Peyer's patch (tissue), 4 donors: ENCODE measurements around the gene SLC7A7. TPM values are rescaled to one million over a fixed set of nuclear protein-coding genes. Genes with fewer than 3 reads are reported as not detected.

Experiments
- DNase-seq, 3 donors: peaks; one replicate each; pipeline ENCODE4 v3.0.0-alpha.2; 2017 to 2019
- H3K27ac ChIP-seq, 4 donors: fragments of 200-600 bp; sonication (generic); one replicate each; pipeline ENCODE4 v1.5.1; 2016 to 2019
- H3K27me3 ChIP-seq, 2 donors: fragments of 200-600 bp; sonication (generic); one replicate each; pipeline ENCODE4 v1.5.1; 2019
- H3K36me3 ChIP-seq, 3 donors: fragments of 200-600 bp; sonication (generic); one replicate each; pipeline ENCODE4 v1.5.1; 2016 to 2019
- H3K4me1 ChIP-seq, 4 donors: fragments of 200-600 bp; sonication (generic); one replicate each; pipeline ENCODE4 v1.5.1; 2016 to 2019
- H3K4me3 ChIP-seq, 4 donors: fragments of 200-600 bp; sonication (generic); 1 replicate in 3 of 4; 2 replicates in 1 of 4; pipeline ENCODE4 v1.5.1; 2016 to 2019; ENCODE audit warnings: mild to moderate bottlenecking in 1 of 4
- H3K9me3 ChIP-seq, 4 donors: fragments of 200-600 bp; sonication (generic); one replicate each; pipeline ENCODE4 v1.5.1; 2016 to 2019; ENCODE audit warnings: mild to moderate bottlenecking in 1 of 4
- POLR2A ChIP-seq, 2 donors: fragments of 450-650 bp; IDR thresholded peaks; one replicate each; pipeline ENCODE4 v1.5.1; 2017; ENCODE audit warnings: antibody characterized with exemption in 2 of 2, mild to moderate bottlenecking in 2 of 2, moderate library complexity in 2 of 2
- total RNA-seq, 4 donors: library from RNA; depleted of rRNA; stranded (reverse); fragments of >200 nt; gene quantifications; one replicate each; pipeline ENCODE4 v1.1.0, GENCODE V29; 2016
- TF ChIP-seq, protein P1 (sequence below), 6 experiments: fragments of 450-650 bp in 4 of 6; fragments of 200-600 bp in 2 of 6; sonication (generic) in 1 of 6; IDR thresholded peaks; one replicate each; pipeline ENCODE4 v1.5.1; 2017 to 2019; ENCODE audit warnings: antibody characterized with exemption in 6 of 6, mild to moderate bottlenecking in 3 of 6, moderate library complexity in 1 of 6

SLC7A7 gene
- total RNA-seq, 4 donors from 2014 or later, result 30.5 to 787 (median 367) TPM

GRCh38 chr14:22801716-22802115 is 13.5 kb downstream of the SLC7A7 start:
- Histone ChIP-seq H3K27me3 (no peaks in the 10 kb centered on the region), H3K36me3 (no peaks in the 10 kb centered on the region), H3K4me3 (no peak overlapping the region), H3K9me3 (no peaks in the 10 kb centered on the region), H3K4me1 (no peaks in the 10 kb centered on the region), H3K27ac (no peak overlapping the region)
- no peak for DNase-seq
- TF ChIP-seq, protein P1, sequence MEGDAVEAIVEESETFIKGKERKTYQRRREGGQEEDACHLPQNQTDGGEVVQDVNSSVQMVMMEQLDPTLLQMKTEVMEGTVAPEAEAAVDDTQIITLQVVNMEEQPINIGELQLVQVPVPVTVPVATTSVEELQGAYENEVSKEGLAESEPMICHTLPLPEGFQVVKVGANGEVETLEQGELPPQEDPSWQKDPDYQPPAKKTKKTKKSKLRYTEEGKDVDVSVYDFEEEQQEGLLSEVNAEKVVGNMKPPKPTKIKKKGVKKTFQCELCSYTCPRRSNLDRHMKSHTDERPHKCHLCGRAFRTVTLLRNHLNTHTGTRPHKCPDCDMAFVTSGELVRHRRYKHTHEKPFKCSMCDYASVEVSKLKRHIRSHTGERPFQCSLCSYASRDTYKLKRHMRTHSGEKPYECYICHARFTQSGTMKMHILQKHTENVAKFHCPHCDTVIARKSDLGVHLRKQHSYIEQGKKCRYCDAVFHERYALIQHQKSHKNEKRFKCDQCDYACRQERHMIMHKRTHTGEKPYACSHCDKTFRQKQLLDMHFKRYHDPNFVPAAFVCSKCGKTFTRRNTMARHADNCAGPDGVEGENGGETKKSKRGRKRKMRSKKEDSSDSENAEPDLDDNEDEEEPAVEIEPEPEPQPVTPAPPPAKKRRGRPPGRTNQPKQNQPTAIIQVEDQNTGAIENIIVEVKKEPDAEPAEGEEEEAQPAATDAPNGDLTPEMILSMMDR (IDR thresholded peaks at IDR 0.05), result no peak
- TF ChIP-seq POLR2A (IDR thresholded peaks at IDR 0.05), result no peak

DNA sequence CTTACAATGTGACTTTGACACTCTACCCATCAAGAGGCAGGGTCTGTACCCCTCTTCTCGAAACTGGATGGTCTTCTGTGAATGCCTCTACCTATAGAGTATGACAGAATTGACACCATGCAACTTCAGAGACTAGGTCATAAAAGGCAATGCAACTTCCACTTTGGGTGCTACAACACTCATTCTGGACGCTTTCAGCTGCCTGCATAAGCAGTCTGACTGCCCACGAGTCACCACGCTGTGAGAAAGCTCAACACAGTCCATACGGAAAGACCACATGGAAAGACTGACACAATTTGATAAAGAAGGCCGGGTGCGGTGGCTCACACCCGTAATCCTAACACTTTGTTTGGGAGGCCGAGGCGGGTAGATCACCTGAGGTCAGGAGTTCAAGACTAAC is 14.9 kb downstream of the SLC7A7 start:
- no peaks in the 10 kb centered on the region for H3K9me3 ChIP-seq
- H3K36me3 ChIP-seq, result no peaks in the 10 kb centered on the region
- no peak overlapping the region for H3K27ac ChIP-seq
- no peak for TF ChIP-seq POLR2A (IDR thresholded peaks at IDR 0.05)
- TF ChIP-seq, protein P1 (IDR thresholded peaks at IDR 0.05), result no peak
- no peak for DNase-seq
- H3K27me3 ChIP-seq, result no peaks in the 10 kb centered on the region
- H3K4me1 ChIP-seq, result peaks cover 0 to 4% (median 0%) of the 10 kb centered on the region in 4 donors
- H3K4me3 ChIP-seq, result no peak overlapping the region

DNA sequence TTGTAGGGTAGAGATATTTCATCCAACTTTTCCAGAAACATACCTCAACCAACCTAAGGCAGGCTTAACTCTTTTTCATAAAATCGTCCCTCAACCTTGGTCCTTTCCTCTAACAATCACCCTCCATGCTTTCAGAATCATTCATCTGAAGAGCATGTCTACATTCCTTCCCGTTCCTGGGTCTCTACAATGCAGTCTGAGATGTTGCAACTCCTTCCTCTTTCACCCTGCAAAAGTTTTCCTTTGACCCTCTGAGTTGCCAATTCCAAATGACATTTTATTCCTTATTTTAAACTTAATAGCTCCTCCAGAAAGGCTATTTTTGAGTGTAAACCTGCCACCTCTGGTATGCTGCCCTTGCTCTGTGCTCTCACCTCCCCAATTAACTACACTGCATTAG is 16.7 kb downstream of the SLC7A7 start:
- Histone ChIP-seq H3K27ac (peak overlapping the region in 2 of 4 donors; percentile 11 to 84), H3K4me3 (no peak overlapping the region), H3K36me3 (no peaks in the 10 kb centered on the region), H3K27me3 (no peaks in the 10 kb centered on the region), H3K4me1 (peaks cover 0 to 5% (median 2%) of the 10 kb centered on the region in 4 donors), H3K9me3 (no peaks in the 10 kb centered on the region)
- TF ChIP-seq POLR2A (IDR thresholded peaks at IDR 0.05), result no peak
- TF ChIP-seq, protein P1 (IDR thresholded peaks at IDR 0.05), result no peak
- no peak for DNase-seq

DNA sequence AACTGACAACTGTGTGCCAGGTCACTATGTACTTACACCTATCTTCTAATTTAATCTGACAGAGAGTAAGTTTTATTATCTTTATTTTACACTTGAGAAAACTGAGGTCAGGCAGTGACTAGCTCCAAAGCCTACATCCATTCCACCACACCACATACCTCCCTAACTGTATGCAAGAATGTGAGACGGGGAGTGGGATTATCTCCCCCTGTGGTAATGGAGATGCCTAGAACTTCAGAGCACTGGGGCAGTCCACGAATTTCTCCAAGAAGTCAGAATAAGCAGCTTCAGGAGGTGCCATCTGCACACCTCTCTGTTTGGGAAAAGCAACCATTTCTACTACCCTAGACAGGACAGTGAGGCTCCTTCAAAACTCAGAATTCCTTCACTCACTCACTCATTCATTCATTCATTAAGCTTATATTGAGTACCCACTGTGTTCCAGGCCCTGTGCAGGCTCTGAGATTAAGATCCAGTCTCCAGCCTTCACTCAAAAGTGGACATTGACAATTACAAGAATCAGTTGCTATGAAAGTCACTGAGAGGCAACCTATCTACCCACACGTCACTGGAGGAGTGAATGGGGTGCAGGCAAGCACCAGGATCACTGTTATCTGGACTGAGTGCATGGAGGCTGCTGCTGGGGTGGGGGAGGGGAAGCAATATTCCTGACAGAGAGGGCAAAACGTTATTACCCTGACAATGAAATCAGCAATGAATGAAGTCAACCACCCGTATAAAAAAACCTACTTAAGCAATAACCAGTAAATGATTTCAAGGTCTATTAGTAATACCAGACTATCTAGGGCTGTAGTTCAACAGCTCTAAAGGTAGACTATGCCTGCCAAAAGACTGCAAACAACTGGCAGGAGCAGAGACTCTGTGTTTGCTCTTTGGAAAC is 18.0 kb downstream of the SLC7A7 start:
- peak in 1 of 3 donors; percentile 71 for DNase-seq
- Histone ChIP-seq H3K27ac (peak overlapping the region in 2 of 4 donors; percentile 60 to 84), H3K36me3 (no peaks in the 10 kb centered on the region)

DNA sequence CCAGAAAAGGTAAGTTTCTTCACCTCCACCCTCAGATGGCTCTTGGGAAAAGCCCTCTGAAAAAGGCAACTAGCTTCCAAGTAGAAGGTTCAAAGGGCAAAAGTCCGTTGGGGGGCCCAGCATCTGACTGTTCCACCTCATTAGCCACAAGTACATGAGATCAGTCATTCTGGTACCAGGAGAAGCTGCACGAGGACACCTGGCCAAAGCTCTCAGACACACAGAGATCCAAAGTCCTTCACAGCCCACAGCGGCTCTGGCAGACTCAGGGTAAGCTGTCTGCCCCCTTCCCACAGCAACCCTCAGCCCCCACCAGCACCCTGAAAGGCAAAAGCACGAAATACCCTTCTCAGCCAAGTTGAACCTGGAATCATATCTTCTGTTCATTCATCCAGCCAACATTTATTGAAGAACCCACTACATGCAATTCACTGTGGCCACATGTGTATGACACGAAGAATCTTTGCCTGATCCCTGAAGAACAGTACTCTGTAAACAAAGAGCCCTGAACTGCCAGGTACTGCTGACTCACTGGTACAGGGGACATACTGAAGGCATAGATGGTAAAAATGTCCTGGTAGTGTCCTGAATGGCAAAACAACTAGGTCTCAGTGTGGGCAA is 19.0 kb downstream of the SLC7A7 start:
- no peaks in the 10 kb centered on the region for H3K36me3 ChIP-seq
- DNase-seq, result peak in 2 of 3 donors; percentile 58 to 77
- no peaks in the 10 kb centered on the region for H3K27me3 ChIP-seq
- peaks cover 0 to 5% (median 2%) of the 10 kb centered on the region in 4 donors for H3K4me1 ChIP-seq
- H3K27ac ChIP-seq, result peak overlapping the region in 2 of 4 donors; percentile 60 to 84
- H3K9me3 ChIP-seq, result no peaks in the 10 kb centered on the region
- no peak overlapping the region for H3K4me3 ChIP-seq
- peak in 1 of 2 donors; percentile 15 for TF ChIP-seq POLR2A (IDR thresholded peaks at IDR 0.05)
- TF ChIP-seq, protein P1 (IDR thresholded peaks at IDR 0.05), result no peak

More for the DNA sequence above, 18.0 kb downstream of the SLC7A7 start:
- no peaks in the 10 kb centered on the region for H3K27me3 ChIP-seq
- H3K9me3 ChIP-seq, result no peaks in the 10 kb centered on the region
- peaks cover 0 to 5% (median 2%) of the 10 kb centered on the region in 4 donors for H3K4me1 ChIP-seq
- peak overlapping the region in 1 of 4 donors; percentile 0 for H3K4me3 ChIP-seq
- peak in 1 of 2 donors; percentile 41 for TF ChIP-seq POLR2A (IDR thresholded peaks at IDR 0.05)
- TF ChIP-seq, protein P1 (IDR thresholded peaks at IDR 0.05), result no peak
